GM21447 (cell line): ENCODE results near the gene ZNF385D.

ENCODE experiments used
- ATAC-seq: cut with Tn5 transposase; IDR thresholded peaks from one replicate; pipeline ENCODE4 v1.9.1; 2021; ENCODE audit not compliant: unreplicated experiment

Gene ZNF385D

DNA sequence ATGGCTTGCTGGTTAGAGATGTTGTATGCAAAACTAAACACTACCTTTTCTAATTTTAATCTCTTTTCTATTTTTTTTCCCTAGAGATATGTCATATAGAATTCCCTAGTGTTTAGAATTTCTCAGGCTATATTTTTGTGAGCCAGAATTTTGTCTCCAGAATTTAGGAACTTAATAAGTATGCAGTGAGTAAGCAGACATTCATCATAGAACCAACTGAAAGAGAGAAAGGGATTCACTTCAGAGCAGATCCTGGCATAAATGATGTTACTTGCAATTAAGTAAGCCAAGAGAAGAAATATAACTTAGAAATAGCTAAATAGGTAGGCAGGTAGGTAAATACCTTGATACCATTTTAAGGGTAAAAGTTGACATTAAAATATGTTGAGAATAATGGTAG, 288.9 kb downstream of the ZNF385D start:
- ATAC-seq = no peak

- ATAC-seq = no peak
Measured at GRCh38 chr3:21457084-21457483, 293.9 kb downstream of the ZNF385D start.

GRCh38 chr3:21449738-21450137, 301.3 kb downstream of the ZNF385D start:
- no peak for ATAC-seq

DNA sequence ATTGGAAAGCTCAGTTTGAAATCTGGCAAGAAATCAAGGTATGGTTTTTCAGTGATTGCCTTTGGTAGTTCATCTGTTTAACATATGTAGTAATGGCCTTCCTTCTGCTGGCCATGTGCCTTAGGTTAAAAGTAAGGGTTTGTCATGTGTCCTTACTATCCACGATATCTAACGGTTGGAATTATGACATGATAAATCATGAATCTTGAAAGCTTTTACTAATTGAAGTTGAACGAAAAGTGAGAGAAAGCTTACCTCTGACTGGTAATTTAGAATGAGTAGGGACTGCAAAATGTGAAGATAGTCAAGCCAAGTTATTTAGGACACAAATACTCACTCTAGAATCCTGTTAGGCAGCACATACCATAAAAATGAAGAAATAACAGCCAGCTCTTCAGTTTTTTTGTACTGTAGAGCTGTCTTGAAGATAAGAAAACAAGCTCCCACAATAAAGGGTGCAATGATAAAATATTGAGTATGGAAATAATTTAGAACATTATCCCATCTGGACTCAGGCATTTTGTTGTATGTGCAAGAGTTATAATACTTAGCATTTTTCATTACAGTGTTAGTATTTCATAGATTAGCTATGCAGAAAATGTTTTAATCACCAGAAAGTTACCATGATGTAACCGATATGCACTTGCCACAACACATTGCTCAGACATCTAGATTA, 303.4 kb downstream of the ZNF385D start:
- ATAC-seq = no peak

- ATAC-seq = no peak
Measured at GRCh38 chr3:21446945-21447475, 304.0 kb downstream of the ZNF385D start.

- ATAC-seq = no peak
Measured at GRCh38 chr3:21446027-21446426, 305.0 kb downstream of the ZNF385D start.

GRCh38 chr3:21441821-21442220, 309.2 kb downstream of the ZNF385D start:
- no peak for ATAC-seq

DNA sequence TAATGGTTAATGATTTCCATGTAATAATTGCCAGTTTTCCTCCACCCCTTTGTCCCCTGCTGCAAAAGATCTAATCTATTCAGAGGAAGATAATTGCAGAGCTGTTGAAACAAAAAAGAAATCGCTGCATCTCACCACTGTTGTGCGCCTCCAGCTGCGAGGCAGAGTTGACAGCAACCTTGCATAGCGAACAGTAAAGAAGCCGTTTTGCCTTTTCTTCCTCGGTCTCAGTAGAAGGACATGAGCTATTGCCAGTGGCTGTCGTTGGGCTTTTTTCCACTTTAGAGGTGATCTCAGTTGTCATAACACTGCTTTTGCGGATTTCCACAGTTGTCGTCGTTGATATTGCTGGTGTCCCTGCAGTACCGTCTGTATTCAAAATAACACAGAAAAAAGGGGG, 314.2 kb downstream of the ZNF385D start:
- no peak for ATAC-seq

GRCh38 chr3:21435871-21436270, 315.1 kb downstream of the ZNF385D start:
- ATAC-seq = no peak

- ATAC-seq = no peak
Measured at GRCh38 chr3:21434310-21434709, 316.7 kb downstream of the ZNF385D start.

DNA sequence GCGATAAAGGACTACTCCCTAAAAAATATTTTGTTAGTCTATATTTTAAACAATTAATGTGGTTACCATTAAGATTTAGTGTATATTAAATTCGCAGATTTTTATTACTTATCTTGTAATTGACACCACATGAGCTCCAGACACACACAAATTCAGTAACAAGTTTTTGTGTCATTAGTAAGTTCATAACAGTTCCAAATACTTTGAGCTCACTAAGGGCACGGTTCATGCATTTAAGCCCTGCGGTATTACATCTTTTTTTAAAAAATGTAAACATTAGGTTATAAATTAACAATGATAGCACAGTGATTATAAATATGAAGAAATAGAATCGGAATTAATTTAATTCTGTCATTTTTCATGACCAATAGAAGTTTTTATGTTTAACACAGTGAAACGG, 317.3 kb downstream of the ZNF385D start:
- no peak for ATAC-seq

GRCh38 chr3:21426920-21427319, 324.1 kb downstream of the ZNF385D start:
- no peak for ATAC-seq

DNA sequence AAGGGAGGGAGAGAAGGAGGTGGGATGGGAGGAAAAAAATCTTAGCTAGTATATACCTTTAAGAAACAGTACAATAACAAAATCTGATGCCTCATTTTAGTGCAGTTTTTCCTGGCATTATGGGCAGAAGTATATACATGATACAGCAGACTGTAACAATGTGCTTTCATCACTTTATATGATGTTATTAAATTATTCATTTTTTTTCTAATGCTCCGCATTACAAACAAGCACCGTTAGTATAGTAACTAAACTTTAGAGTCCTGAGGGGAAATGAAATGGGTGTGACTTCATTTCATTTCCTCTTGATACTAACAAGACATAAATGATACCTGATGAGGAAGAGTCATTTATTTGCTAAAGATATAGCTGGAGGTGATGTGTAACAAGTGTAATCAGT, 325.3 kb downstream of the ZNF385D start:
- ATAC-seq = no peak

DNA sequence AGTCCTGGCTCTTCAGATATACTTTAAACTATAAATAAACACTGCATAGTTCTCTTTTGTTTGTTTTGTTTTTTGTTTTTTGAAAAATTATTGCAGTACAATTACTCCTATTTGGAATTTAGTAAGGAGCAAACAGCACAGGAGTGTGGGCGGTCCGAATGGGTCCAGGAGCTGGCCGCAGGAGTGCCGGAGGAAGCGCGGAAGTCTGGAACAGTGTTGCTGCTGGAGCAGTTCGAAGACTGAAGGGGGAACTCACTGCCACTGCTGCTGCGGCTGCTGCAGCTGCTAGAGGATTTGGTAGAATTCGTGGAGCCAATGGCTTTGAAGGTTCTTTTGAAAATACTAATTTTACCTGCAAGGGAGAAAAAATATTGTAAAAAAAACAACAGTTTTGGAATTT, 329.9 kb downstream of the ZNF385D start:
- no peak for ATAC-seq

- no peak for ATAC-seq
Measured at GRCh38 chr3:21417991-21418390, 333.0 kb downstream of the ZNF385D start.

- ATAC-seq = no peak
Measured at GRCh38 chr3:21414506-21414905, 336.5 kb downstream of the ZNF385D start.

DNA sequence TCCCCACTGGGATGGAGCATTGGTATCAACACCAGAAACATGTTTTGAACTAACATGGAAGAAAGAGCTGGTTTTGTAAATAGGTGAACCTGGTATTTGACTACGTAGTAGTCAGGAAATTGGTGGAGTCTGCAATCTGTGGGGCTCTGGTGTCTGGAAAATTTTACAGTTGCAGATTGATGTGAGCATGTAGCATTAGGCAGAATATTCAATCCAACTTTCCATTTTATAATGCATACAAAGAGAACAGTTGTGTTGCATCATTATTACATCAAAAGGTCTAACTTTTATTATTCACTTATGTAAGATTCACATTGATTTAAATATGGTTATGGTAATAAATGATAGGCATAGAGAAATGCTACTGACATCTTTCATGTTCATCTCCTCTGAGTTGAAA, 340.0 kb downstream of the ZNF385D start:
- no peak for ATAC-seq

DNA sequence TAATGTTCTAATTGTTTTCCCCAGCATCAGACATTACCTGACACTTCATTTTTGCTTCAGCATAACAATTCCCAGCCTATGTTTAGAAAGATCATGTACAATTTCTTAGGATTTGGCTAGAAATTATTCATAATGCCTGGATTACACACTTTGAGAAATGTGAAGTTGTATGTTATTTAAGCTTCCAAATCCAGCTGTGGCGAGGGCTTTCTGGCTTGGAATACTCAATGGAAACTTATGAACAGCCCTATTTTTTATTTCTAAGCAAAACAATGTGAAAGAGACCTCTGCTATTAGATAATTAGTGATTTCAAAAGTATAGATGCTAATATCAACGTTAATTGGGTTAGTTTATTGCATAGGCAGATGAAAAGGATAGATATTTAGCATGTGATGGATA, 341.6 kb downstream of the ZNF385D start:
- no peak for ATAC-seq

DNA sequence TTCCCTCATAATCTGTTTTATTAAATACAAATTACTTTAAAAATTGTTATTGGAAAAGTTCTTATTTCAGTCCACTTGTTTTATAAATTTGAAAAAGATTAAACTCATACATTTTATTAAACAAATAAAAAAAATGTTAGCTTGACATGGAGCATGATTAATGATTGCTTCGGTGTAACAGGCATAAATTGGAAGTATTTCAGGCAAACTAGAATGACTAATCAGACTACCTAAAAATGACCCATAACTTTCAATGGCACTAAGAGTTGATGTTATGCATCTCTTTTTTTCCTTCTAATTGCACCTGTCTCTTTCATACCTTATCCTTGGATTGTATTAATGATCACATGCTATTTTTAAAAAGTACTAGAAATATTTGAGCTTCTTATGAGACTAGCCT, 343.3 kb downstream of the ZNF385D start:
- no peak for ATAC-seq

DNA sequence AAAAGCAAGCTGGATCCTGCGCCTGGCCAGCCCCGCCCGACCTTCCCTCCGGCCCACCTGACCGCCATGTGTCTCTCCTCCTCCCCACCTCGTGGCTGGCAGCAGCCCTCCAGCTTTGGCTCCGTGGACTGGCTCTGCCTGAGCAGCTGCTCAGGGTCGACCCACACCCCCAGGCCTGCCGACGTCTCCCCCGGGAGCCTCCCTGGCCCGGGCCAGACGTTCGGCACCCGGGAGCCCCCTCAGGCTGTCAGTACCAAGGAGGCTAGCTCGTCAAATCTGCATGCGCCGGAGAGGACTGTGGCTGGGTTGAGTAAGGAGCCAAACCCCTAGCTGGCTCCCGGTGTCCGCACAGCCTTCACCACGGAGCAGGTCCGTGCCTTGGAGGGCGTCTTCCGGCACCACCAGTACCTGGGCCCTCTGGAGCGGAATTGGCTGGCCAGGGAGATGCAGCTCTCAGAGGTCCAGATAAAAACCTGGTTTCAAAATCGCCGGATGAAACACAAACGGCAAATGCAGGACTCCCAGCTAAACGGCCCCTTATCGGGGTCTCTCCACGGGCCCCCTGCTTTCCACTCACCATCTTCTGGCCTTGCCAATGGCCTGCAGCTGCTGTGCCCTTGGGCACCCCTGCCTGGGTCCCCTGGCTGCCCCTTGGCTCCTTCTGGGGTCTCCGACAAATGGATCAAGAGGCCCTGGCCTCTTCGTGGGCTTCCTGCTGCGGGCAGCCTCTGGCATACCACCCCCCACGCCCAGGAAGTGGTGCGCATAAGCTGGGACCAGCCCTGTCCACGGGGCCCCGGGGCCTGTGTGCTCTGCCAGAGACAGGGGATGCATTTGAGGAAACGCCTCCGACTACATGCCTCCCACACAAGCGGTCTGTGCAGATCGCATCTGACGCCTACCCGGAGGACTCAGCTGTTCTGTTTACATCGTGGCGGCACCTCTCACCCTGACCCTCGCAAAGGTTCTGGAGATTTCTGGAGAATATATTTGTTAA, 345.0 kb downstream of the ZNF385D start:
- no peak for ATAC-seq

GRCh38 chr3:21398461-21398860, 352.5 kb downstream of the ZNF385D start:
- no peak for ATAC-seq
